DOHH2 (cell line): ENCODE results near the gene FAM124A.

ENCODE experiments used
- CTCF ChIP-seq: fragments of 200-600 bp; sonication (generic); IDR thresholded peaks from one replicate; pipeline ENCODE4 v1.5.1; 2014; ENCODE audit warnings: antibody characterized with exemption, mild to moderate bottlenecking, low read depth, low read length; ENCODE audit not compliant: poor library complexity, severe bottlenecking
- EZH2phosphoT487 ChIP-seq: fragments of 200-600 bp; sonication (generic); IDR thresholded peaks from 2 replicates; pipeline ENCODE4 v1.6.1; 2017; ENCODE audit warnings: borderline replicate concordance, mild to moderate bottlenecking, antibody characterized with exemption, low read length, moderate library complexity, mixed read lengths

DNA sequence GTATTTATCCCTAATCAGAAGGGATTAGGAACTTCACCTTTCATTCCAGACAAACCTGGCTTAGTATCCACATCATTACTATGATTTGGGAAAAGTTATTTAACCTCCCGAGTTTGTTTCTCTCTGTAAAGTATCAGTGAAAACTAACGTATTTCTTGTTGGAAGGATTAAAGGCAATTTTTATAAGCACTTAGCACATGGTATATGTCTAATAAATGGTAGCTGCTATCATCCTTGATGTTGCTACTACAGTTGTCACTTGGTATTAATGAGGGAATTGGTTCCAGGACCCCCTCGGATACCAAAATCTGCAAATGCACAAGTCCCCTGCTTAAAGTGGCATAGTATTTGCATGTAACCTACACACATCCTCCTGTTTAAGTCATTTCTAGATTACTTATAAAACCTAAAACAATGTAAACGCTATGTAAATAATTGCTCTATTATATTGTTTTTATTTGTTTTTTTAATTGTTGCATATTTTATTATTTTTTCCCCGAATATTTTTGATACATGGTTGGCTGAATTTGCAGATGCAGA, 42.7 kb upstream of the FAM124A start:
- TF ChIP-seq CTCF = no peak
- TF ChIP-seq EZH2phosphoT487 = no peak
